Stimulated activated CD8-positive, alpha-beta memory T cell treated with anti-CD3 and anti-CD28 coated beads, Interleukin-4, amount 100 ng/mL, for 4 hours (primary cell): ENCODE measurements around the gene FOXN3.

ENCODE experiments used
- DNase-seq, 2 donors: peaks; one replicate each; pipeline ENCODE4 v3.0.0-alpha.2; 2020; ENCODE audit warnings: low read depth in 2 of 2, low spot score in 1 of 2

FOXN3 gene

GRCh38 chr14:89279649-89280232, 137.3 kb downstream of the FOXN3 start:
- DNase-seq: no peak

GRCh38 chr14:89277203-89277602, 139.8 kb downstream of the FOXN3 start:
- no peak for DNase-seq

- peak; percentile 24 to 55 for DNase-seq
Observed at GRCh38 chr14:89276424-89276975, 140.5 kb downstream of the FOXN3 start.

- no peak for DNase-seq
Observed at GRCh38 chr14:89270439-89271227, 146.4 kb downstream of the FOXN3 start.

GRCh38 chr14:89269404-89269803, 147.6 kb downstream of the FOXN3 start:
- no peak for DNase-seq

- no peak for DNase-seq
Observed at GRCh38 chr14:89268514-89268913, 148.5 kb downstream of the FOXN3 start.

GRCh38 chr14:89267656-89268055, 149.4 kb downstream of the FOXN3 start:
- no peak for DNase-seq

- DNase-seq: no peak
Observed at GRCh38 chr14:89267163-89267562, 149.9 kb downstream of the FOXN3 start.

- no peak for DNase-seq
Observed at GRCh38 chr14:89266754-89267153, 150.3 kb downstream of the FOXN3 start.

GRCh38 chr14:89265234-89265633, 151.8 kb downstream of the FOXN3 start:
- no peak for DNase-seq

- no peak for DNase-seq
Observed at GRCh38 chr14:89264196-89264800, 152.7 kb downstream of the FOXN3 start.

GRCh38 chr14:89262041-89262440, 155.0 kb downstream of the FOXN3 start:
- DNase-seq: no peak

- DNase-seq: no peak
Observed at GRCh38 chr14:89260898-89261297, 156.1 kb downstream of the FOXN3 start.

GRCh38 chr14:89259951-89260609, 157.0 kb downstream of the FOXN3 start:
- no peak for DNase-seq

- DNase-seq: no peak
Observed at GRCh38 chr14:89258728-89259273, 158.2 kb downstream of the FOXN3 start.

- no peak for DNase-seq
Observed at GRCh38 chr14:89256951-89257350, 160.1 kb downstream of the FOXN3 start.

GRCh38 chr14:89256283-89256682, 160.8 kb downstream of the FOXN3 start:
- no peak for DNase-seq

- DNase-seq: no peak
Observed at GRCh38 chr14:89255852-89256251, 161.2 kb downstream of the FOXN3 start.

- DNase-seq: no peak
Observed at GRCh38 chr14:89255012-89255411, 162.0 kb downstream of the FOXN3 start.

GRCh38 chr14:89254166-89254909, 162.7 kb downstream of the FOXN3 start:
- DNase-seq: no peak
